ENCODE measurements around the gene RIN3.

Gene RIN3

GRCh38 chr14:92644171-92644969, 130.8 kb downstream of the RIN3 start:
- in situ Hi-C loops (cut with MboI; ENCODE audit: low sequenced_read_pairs) = no loop called here

GRCh38 chr14:92644970-92645515, 131.5 kb downstream of the RIN3 start:
- in situ Hi-C loops (cut with MboI; ENCODE audit: low sequenced_read_pairs) = no loop called here

GRCh38 chr14:92645841-92646478, 132.4 kb downstream of the RIN3 start:
- in situ Hi-C loops (cut with MboI; ENCODE audit: low sequenced_read_pairs) = no loop called here

GRCh38 chr14:92646952-92647796, 133.6 kb downstream of the RIN3 start:
- in situ Hi-C loops (cut with MboI; ENCODE audit: low sequenced_read_pairs) = no loop called here

GRCh38 chr14:92647797-92648279, 134.3 kb downstream of the RIN3 start:
- in situ Hi-C loops (cut with MboI; ENCODE audit: low sequenced_read_pairs) = no loop called here

GRCh38 chr14:92649066-92649465, 135.5 kb downstream of the RIN3 start:
- in situ Hi-C loops (cut with MboI; ENCODE audit: low sequenced_read_pairs) = no loop called here

- in situ Hi-C loops (cut with MboI; ENCODE audit: low sequenced_read_pairs) = no loop called here
Measured at GRCh38 chr14:92649934-92650545, 136.5 kb downstream of the RIN3 start.

- in situ Hi-C loops (cut with MboI; ENCODE audit: low sequenced_read_pairs) = no loop called here
Measured at GRCh38 chr14:92650581-92651105, 137.1 kb downstream of the RIN3 start.

- in situ Hi-C loops (cut with MboI; ENCODE audit: low sequenced_read_pairs) = no loop called here
Measured at GRCh38 chr14:92651106-92651757, 137.7 kb downstream of the RIN3 start.

GRCh38 chr14:92651758-92652406, 138.3 kb downstream of the RIN3 start:
- in situ Hi-C loops (cut with MboI; ENCODE audit: low sequenced_read_pairs) = no loop called here

GRCh38 chr14:92652413-92653151, 139.0 kb downstream of the RIN3 start:
- in situ Hi-C loops (cut with MboI; ENCODE audit: low sequenced_read_pairs) = no loop called here

- in situ Hi-C loops (cut with MboI; ENCODE audit: low sequenced_read_pairs) = no loop called here
Measured at GRCh38 chr14:92653162-92653651, 139.6 kb downstream of the RIN3 start.

GRCh38 chr14:92654239-92654901, 140.8 kb downstream of the RIN3 start:
- in situ Hi-C loops (cut with MboI; ENCODE audit: low sequenced_read_pairs) = no loop called here

- in situ Hi-C loops (cut with MboI; ENCODE audit: low sequenced_read_pairs) = no loop called here
Measured at GRCh38 chr14:92655419-92656201, 142.0 kb downstream of the RIN3 start.

- in situ Hi-C loops (cut with MboI; ENCODE audit: low sequenced_read_pairs) = no loop called here
Measured at GRCh38 chr14:92656306-92657081, 142.9 kb downstream of the RIN3 start.

GRCh38 chr14:92657457-92658142, 144.0 kb downstream of the RIN3 start:
- in situ Hi-C loops (cut with MboI; ENCODE audit: low sequenced_read_pairs) = no loop called here
